Osteocyte (in vitro differentiated cells): ENCODE results near the gene ECT2. TPM values are rescaled to one million over a fixed set of nuclear protein-coding genes. Genes with fewer than 3 reads are reported as not detected.
"Not testable (repeated sequence)": the region's sequence is repeated elsewhere in the genome, so short reads cannot be mapped to it uniquely, and the experiment has no call there.

ENCODE experiments used
- DNase-seq: peaks from one replicate; pipeline ENCODE4 v3.0.0; 2021; ENCODE audit warnings: mixed read lengths; ENCODE audit not compliant: unreplicated experiment; ENCODE audit errors: extremely low spot score
- H3K27ac Mint-ChIP-seq: one replicate; pipeline ENCODE4 v1.8.0; 2021; ENCODE audit warnings: mild to moderate bottlenecking, mixed read lengths; ENCODE audit not compliant: unreplicated experiment
- H3K27me3 Mint-ChIP-seq: one replicate; pipeline ENCODE4 v1.8.0; 2021; ENCODE audit warnings: mixed read lengths; ENCODE audit not compliant: unreplicated experiment
- H3K36me3 Mint-ChIP-seq: one replicate; pipeline ENCODE4 v1.8.0; 2021; ENCODE audit warnings: mixed read lengths; ENCODE audit not compliant: unreplicated experiment
- H3K4me1 Mint-ChIP-seq: one replicate; pipeline ENCODE4 v1.8.0; 2021; ENCODE audit warnings: mixed read lengths; ENCODE audit not compliant: unreplicated experiment
- H3K4me3 Mint-ChIP-seq: one replicate; pipeline ENCODE4 v1.8.0; 2021; ENCODE audit warnings: mild to moderate bottlenecking, moderate library complexity, mixed read lengths; ENCODE audit not compliant: unreplicated experiment
- H3K9me3 Mint-ChIP-seq: one replicate; pipeline ENCODE4 v1.8.0; 2021; ENCODE audit warnings: mixed read lengths; ENCODE audit not compliant: unreplicated experiment
- long read RNA-seq: library from polyadenylated mRNA; unstranded; transcript quantifications from one replicate; pipeline ENCODE4 v2.0.0, GENCODE V29; 2021
- total RNA-seq: library from RNA; stranded (reverse); gene quantifications from 2 replicates; pipeline ENCODE4 v1.2.1, GENCODE V29; 2021
- TF ChIP-seq, protein P1 (sequence below): fragments of 200-600 bp; sonication (generic); IDR thresholded peaks from 2 replicates; pipeline ENCODE4 v1.5.0; 2021; ENCODE audit warnings: antibody characterized with exemption, mild to moderate bottlenecking, moderate library complexity

Gene ECT2, protein sequence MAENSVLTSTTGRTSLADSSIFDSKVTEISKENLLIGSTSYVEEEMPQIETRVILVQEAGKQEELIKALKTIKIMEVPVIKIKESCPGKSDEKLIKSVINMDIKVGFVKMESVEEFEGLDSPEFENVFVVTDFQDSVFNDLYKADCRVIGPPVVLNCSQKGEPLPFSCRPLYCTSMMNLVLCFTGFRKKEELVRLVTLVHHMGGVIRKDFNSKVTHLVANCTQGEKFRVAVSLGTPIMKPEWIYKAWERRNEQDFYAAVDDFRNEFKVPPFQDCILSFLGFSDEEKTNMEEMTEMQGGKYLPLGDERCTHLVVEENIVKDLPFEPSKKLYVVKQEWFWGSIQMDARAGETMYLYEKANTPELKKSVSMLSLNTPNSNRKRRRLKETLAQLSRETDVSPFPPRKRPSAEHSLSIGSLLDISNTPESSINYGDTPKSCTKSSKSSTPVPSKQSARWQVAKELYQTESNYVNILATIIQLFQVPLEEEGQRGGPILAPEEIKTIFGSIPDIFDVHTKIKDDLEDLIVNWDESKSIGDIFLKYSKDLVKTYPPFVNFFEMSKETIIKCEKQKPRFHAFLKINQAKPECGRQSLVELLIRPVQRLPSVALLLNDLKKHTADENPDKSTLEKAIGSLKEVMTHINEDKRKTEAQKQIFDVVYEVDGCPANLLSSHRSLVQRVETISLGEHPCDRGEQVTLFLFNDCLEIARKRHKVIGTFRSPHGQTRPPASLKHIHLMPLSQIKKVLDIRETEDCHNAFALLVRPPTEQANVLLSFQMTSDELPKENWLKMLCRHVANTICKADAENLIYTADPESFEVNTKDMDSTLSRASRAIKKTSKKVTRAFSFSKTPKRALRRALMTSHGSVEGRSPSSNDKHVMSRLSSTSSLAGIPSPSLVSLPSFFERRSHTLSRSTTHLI
- total RNA-seq: 15.8 and 18.9 TPM in 2 replicates
- long read RNA-seq, full-length matches to known transcripts: 29 of 61 reads
- long read RNA-seq, partial matches to known transcripts: 23 of 61 reads
- long read RNA-seq, other reads (novel, unspliced or antisense): 9 of 61 reads

GRCh38 chr3:172750368-172751174 is at the start of gene ECT2:
ECT2 (plus strand) TSS chr3:172750726; CDS start chr3:172754531, 3,805 bp downstream.
- H3K36me3 Mint-ChIP-seq: no peaks in the 10 kb centered on the region
- no peaks in the 10 kb centered on the region for H3K27me3 Mint-ChIP-seq
- DNase-seq: peak; percentile 99
- H3K4me1 Mint-ChIP-seq: peaks cover 64% of the 10 kb centered on the region
- TF ChIP-seq, protein P1, sequence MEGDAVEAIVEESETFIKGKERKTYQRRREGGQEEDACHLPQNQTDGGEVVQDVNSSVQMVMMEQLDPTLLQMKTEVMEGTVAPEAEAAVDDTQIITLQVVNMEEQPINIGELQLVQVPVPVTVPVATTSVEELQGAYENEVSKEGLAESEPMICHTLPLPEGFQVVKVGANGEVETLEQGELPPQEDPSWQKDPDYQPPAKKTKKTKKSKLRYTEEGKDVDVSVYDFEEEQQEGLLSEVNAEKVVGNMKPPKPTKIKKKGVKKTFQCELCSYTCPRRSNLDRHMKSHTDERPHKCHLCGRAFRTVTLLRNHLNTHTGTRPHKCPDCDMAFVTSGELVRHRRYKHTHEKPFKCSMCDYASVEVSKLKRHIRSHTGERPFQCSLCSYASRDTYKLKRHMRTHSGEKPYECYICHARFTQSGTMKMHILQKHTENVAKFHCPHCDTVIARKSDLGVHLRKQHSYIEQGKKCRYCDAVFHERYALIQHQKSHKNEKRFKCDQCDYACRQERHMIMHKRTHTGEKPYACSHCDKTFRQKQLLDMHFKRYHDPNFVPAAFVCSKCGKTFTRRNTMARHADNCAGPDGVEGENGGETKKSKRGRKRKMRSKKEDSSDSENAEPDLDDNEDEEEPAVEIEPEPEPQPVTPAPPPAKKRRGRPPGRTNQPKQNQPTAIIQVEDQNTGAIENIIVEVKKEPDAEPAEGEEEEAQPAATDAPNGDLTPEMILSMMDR: peak; percentile 83
- peak within 1 kb of the TSS; percentile 98 for H3K27ac Mint-ChIP-seq
- no peaks in the 10 kb centered on the region for H3K9me3 Mint-ChIP-seq
- peak within 1 kb of the TSS; percentile 100 for H3K4me3 Mint-ChIP-seq

- Mint-ChIP-seq H3K27ac (no peak overlapping the region), H3K9me3 (no peaks in the 10 kb centered on the region), H3K27me3 (no peaks in the 10 kb centered on the region), H3K4me1 (peaks cover 14% of the 10 kb centered on the region), H3K4me3 (no peak overlapping the region), H3K36me3 (no peaks in the 10 kb centered on the region)
- TF ChIP-seq, protein P1: no peak
- DNase-seq: no peak
These were observed 49.5 kb upstream of the ECT2 start for GRCh38 chr3:172700936-172701455.

GRCh38 chr3:172701751-172702150 is 48.8 kb upstream of the ECT2 start:
- Mint-ChIP-seq H3K9me3 (no peaks in the 10 kb centered on the region), H3K4me1 (peaks cover 14% of the 10 kb centered on the region), H3K4me3 (no peak overlapping the region), H3K27ac (no peak overlapping the region), H3K27me3 (no peaks in the 10 kb centered on the region), H3K36me3 (no peaks in the 10 kb centered on the region)
- no peak for DNase-seq
- TF ChIP-seq, protein P1: no peak

- peaks cover 17% of the 10 kb centered on the region for H3K4me1 Mint-ChIP-seq
- H3K4me3 Mint-ChIP-seq: no peak overlapping the region
- no peaks in the 10 kb centered on the region for H3K9me3 Mint-ChIP-seq
These were observed 48.3 kb upstream of the ECT2 start for GRCh38 chr3:172702256-172702655.

DNA sequence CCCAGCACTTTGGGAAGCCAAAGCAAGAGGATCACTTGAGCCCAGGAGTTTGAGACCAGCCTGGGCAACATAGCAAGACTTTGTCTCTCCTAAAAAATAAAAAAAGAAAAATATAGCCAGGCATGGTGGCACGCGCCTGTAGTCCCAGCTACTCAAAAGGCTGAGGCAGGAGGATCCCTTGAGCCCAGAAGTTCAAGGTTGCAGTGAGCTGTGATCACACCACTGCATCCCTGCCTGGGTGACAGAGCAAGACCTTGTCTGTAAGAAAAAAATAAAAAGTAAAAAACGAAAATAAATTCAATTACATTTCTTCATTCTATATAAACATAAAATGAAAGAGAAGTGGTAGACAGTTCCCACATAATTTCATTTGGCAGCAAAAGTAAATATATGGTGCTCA is 47.8 kb upstream of the ECT2 start:
- not testable (repeated sequence) for H3K36me3 Mint-ChIP-seq, H3K9me3 Mint-ChIP-seq, H3K27me3 Mint-ChIP-seq, H3K4me3 Mint-ChIP-seq, H3K27ac Mint-ChIP-seq, DNase-seq
- peaks cover 19% of the 10 kb centered on the region for H3K4me1 Mint-ChIP-seq

More at GRCh38 chr3:172702256-172702655, 48.3 kb upstream of the ECT2 start:
- no peaks in the 10 kb centered on the region for H3K36me3 Mint-ChIP-seq
- TF ChIP-seq, protein P1: no peak
- no peak overlapping the region for H3K27ac Mint-ChIP-seq
- no peaks in the 10 kb centered on the region for H3K27me3 Mint-ChIP-seq
- no peak for DNase-seq
